ENCODE results near the gene LDLRAD4.

Gene LDLRAD4

DNA sequence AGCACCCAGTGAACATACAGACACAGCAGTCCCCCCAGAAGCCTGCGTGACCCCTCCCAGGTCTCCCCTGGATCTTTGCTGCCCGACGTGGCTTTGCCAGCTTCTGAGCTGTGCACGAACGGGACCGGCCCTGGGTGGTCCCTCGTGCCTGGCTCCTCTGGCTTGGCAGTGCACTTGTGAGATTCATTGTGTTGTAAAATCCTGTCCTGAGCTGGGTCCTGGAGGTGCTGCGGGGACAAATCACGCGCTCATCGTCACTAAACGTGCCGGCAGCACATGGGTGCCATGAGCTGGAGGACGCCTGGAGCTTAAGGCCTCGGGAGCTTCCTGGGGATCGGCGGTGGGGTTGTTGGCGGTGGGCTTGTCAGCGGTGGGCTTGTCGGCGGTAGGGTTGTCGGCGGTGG is 402.9 kb downstream of the LDLRAD4 start:
- DNase-seq (ENCODE audit: low read depth in 1 of 2, low spot score in 1 of 2), result no peak

- no peak for DNase-seq (ENCODE audit: low read depth in 1 of 2, low spot score in 1 of 2)
These were observed 403.5 kb downstream of the LDLRAD4 start for GRCh38 chr18:13621886-13622619.

DNA sequence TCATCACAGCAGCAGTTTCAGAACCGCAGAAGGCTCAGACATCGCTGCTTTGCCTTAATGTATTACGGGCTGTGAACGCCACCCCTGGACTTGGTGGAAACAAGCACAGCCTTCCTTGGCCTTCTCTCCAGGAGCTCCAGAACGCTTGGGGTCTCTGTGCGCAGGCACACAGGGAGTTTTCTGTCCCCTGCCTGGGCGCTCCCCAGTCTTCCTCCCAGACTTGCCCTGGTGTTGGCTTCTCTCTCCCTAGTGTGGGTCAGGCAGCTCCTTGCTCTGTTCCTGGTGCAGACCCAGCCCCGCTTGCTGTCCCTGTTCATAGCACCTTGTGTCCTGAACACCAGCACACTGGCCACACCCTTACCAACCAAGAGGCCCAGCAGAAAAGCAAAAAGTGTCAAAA is 404.2 kb downstream of the LDLRAD4 start:
- DNase-seq (ENCODE audit: low read depth in 1 of 2, low spot score in 1 of 2), result no peak

DNA sequence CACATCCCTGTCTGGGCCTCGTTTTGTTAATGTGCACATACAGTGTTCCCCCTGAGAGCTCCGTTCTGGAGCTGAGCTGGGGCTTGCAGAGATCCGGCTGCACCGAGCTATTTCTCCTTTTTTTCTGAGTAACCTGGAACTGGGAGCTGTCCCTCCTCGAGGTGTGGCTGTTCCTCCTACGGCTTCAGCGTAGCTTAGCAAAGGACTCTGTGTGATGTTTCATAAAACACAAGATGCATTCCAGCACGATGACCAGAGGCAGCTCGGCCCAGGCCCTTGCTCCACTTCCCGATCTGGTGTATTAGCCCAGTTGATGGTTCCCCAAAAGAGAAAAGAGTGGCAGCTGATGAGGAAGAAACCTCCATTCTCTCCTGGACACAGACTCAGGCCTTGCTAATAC is 404.8 kb downstream of the LDLRAD4 start:
- DNase-seq (ENCODE audit: low read depth in 1 of 2, low spot score in 1 of 2), result no peak

DNA sequence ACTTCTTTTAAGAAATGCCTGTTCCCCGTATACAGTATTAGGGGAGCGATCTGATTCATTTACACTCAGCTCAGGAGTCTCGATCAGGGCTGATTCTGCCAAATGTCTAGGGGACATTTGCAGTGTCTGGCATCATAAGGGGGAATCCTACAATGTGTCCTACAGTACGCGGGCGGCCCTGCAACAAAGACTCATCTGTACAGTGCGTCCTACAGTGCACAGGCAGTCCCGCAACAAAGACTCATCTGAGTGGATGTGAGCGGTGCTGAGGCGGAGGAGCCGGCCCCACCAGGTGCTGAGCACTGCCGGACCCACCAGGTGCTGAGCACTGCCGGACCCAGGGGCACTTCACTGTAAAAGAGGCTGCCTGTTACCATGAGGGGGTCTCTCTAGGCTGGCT is 405.3 kb downstream of the LDLRAD4 start:
- no peak for DNase-seq (ENCODE audit: low read depth in 1 of 2, low spot score in 1 of 2)

GRCh38 chr18:13624563-13625237 is 406.1 kb downstream of the LDLRAD4 start:
- no peak for DNase-seq (ENCODE audit: low read depth in 1 of 2, low spot score in 1 of 2)

DNA sequence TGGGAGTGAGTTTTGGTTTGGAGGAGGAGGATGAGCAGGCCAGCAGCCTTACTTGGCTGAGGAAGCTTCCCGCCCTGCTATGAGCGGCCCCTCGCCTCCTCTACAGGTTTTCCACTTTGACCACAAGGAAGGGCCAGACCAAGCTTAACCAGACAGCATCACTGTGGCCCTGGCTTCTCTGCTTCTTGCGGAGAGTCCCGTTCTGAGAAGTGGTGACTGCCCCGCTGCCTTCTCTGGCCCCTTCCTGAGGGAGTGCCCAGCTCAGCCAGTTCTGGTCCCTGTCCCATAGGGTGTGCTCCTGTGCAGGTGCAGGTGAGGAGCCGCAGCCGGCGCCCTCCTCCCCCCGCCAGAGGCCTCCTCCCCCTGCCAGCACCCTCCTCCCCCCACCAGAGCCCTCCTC is 406.8 kb downstream of the LDLRAD4 start:
- DNase-seq (ENCODE audit: low read depth in 1 of 2, low spot score in 1 of 2), result no peak

DNA sequence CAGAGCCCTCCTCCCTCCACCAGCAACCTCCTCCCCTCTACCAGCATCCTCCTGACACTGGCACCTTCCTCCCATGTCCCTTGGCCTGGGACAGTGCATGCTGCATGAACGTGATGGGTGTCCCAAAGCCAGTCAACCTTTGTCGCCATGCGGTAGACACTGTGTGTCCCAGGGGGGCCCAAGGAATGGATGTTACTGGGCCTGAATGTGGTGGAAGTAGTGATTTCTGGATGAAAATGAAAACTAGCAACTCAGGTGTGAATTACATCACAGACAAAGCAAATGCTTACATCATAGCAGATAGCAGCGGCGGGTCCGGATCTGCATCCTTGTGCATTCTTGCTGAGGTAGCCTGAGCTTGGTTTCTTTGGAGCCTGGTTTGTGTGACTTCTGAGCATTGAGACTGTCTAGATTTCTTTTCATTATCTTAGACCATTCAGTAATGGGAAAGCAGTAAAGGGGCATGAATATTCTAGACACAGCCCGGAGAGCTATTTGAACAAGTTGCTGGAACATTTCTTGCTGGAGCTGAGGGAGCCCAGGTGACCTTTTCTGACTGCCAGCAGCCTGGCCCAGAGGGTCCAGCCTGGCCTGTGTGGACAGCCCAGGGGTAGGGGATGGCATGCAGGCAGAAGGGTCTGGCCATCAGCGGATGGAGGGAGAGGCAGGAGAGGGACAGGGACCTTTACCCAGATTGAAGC is 407.4 kb downstream of the LDLRAD4 start:
- DNase-seq (ENCODE audit: low read depth in 1 of 2, low spot score in 1 of 2), result no peak

GRCh38 chr18:13626544-13626908 is 408.0 kb downstream of the LDLRAD4 start:
- DNase-seq (ENCODE audit: low read depth in 1 of 2, low spot score in 1 of 2), result no peak

DNA sequence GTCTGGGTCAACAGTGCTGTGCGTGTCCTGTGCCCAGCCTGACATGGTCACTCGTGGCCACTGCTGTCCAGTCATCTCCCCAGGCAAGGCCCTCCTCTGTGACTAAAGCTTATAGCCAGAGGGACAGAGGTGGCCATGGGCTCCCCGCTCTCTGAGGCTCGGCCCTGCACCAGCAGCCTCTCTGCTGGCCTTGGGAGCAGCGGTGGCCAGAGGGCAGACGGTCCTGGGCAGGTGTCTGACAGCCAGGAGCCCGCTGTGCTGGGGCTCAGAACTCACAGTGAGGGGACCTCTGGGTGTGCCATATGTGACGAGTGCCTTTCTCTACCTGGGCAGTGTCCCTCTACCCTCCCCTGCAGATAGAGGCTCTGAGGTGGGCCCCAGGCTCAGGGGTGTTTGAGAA is 409.1 kb downstream of the LDLRAD4 start:
- DNase-seq (ENCODE audit: low read depth in 1 of 2, low spot score in 1 of 2), result no peak

DNA sequence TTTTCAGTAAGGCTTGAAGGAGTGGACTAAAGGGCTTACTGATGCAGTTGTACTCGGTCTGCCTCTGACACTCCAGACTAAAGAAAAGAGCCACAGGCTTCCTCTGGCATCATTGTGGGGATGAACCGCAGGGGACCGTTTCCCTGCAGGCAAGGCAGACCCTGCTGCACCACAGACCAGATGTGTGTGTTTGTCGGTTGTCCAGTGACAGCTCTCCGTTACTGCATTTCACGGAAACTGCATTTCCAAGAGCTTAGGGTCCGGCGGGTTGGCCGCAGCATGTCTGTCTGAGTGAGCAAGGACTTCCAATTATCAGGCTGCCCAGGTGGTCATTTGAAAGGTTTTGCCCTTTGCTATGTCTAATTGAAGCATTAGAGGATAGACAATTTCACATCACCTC is 409.7 kb downstream of the LDLRAD4 start:
- DNase-seq (ENCODE audit: low read depth in 1 of 2, low spot score in 1 of 2), result no peak

DNA sequence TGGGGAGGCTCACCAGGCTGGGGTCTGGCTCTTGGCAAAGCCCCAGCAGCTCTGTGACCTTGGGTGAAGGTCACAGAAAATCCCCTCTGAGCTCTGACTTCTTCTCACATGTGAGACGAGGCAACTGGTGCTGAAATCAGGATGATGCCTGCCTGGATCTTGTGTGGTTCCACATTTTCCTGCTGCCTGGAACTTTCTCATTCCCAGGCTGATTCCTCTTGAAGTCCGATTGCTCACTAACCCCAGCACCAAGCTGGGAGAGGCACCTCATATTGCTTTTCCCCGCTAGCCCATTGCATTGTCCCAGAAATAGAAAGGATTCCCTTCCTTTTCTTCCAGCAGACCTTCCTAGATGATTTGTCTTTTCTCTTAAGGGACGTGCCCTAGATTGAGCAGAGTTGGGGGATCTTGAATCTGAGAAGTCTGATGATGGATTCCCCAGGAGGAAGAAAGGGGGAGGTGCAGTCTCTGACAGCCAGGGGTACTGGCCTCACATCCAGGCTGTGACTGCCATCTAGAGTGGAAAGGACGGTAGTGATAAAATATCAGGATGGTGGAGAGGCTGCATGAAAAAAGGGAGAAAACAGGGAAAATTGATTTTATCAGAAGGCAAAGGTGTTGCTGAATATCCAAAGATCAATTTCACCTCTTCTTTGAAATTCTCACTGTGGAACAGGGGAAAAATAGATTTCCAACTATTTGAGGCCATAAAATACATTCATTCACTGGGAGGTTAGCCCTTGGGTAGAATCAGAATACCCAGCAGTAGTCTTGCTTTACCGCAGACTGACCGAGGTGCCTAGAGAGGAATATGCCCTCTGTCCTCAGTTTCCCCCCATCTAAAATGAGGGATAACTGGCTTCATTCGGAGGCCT is 411.5 kb downstream of the LDLRAD4 start:
- DNase-seq (ENCODE audit: low read depth in 1 of 2, low spot score in 1 of 2), result no peak

DNA sequence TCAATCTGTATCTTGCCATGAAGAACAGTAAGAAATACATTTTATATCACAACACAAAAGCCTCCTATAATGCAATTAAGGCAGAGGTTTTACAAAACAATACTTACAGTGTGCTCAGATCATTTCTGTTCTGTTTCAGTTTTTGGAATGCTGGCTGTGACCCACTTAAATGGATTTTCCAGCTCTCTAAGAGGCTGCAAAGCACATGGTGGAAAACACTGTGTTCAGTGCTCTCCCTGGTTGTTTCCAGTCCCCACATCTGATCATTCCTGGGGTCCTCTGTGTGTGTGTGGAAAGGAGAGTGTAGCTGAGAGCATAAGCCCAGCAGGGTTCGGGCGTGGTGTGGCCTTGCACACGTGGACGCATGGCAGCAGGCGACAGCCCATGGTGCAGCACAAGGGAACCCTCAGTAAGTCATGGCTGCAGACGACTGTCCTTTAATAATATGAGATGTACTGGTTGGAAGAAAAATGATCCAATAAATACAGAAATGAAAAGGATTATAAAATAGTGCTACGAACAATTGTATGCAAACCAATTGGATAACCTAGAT is 412.2 kb downstream of the LDLRAD4 start:
- DNase-seq (ENCODE audit: low read depth in 1 of 2, low spot score in 1 of 2), result no peak

- no peak for DNase-seq (ENCODE audit: low read depth in 1 of 2, low spot score in 1 of 2)
These were observed 415.1 kb downstream of the LDLRAD4 start for GRCh38 chr18:13633700-13634099.

GRCh38 chr18:13635046-13635445 is 416.5 kb downstream of the LDLRAD4 start:
- no peak for DNase-seq (ENCODE audit: low read depth in 1 of 2, low spot score in 1 of 2)

GRCh38 chr18:13638719-13639595 is 420.4 kb downstream of the LDLRAD4 start:
- no peak for DNase-seq (ENCODE audit: low read depth in 1 of 2, low spot score in 1 of 2)

DNA sequence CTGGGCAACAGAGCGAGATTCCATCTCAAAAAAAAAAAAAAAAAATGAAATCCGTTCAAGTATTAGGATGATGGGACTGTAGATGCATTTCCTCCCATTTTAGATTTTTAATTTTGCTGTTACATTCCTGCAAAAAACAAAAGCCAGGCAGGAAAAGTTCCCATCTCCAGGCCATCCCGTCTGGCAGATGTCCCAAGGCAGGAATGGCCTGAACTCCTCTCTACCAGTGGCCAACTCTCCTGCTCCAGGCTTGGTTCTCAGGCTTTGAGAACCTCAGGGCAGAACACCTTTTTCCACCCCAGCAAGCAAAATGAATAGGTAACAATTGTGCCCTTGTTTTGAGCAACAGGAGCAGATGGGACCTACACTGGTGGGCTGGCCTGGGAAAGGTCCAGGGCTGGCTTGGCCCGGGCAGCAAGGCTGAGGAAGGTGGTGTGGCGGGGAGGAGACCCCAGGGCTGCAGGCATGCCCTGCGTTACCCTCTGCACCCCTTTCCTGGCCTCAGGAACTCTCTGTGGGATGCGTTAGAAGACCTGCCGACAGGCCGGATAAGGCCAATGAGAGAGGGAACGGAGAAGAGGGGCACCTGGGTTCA is 421.8 kb downstream of the LDLRAD4 start:
- DNase-seq (ENCODE audit: low read depth in 1 of 2, low spot score in 1 of 2), result no peak

DNA sequence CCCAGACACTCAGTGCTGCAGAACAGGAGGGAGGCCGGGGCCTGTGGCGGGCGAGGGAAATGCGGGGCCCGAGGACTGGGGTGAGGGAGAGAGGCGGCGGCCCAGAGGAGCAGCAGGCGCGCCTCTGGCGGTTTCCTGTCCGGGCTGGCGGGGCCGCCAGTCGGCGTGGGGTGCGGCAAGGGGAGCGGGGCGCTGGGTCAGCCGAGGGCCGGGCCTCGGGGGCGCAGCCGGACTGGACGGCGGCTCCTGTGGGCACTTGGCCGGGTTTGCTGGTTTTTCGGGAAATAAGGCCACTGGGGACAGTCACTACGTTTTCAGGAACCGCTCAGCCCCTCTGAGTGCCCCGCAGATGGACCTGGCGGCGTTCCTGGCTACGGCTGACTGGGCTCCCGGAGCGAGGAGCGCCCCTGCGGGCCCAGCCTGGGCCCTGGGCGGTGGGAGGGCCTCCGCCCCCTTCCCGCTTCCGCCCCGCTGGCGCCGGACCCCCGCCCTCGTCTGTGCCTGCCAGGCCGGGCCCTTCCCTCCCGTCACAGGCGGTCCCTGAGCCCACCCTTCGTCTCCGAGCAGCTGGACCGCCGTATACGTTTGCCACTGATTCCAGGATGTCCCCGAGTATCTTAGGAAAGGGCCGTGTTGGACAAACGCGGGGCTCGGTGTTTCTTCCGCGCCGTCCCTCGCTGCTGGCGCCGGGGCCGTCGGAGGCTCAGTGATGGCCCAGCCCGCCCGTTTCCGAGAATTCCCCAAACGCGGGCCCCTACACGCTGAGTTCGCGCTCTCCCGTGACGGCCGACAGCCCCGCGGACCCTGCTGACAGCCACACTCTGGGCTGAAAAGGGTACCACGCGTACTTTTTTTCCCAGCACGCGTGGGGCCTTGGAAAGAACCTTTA is 423.2 kb downstream of the LDLRAD4 start:
- no peak for DNase-seq (ENCODE audit: low read depth in 1 of 2, low spot score in 1 of 2)

- no peak for DNase-seq (ENCODE audit: low read depth in 1 of 2, low spot score in 1 of 2)
These were observed 423.9 kb downstream of the LDLRAD4 start for GRCh38 chr18:13642440-13642827.
